Naive thymus-derived CD4-positive, alpha-beta T cell (primary cell): Measurements from ENCODE around the gene SLC22A17. TPM values are rescaled to one million over a fixed set of nuclear protein-coding genes. Genes with fewer than 3 reads are reported as not detected.
A peak's percentile ranks its signal among the peaks of the same experiment; 100 is the strongest.
"Not testable (repeated sequence)": the region's sequence is repeated elsewhere in the genome, so short reads cannot be mapped to it uniquely, and the experiment has no call there.

Experiments
- ATAC-seq: fragments of 150-1000 bp; cut with Tn5 transposase; 2 replicates; pipeline ENCODE4 v1.10.0; 2021; ENCODE audit warnings: mild to moderate bottlenecking, moderate library complexity
- CTCF ChIA-PET: fragments of 350-600 bp; sonication (Branson Sonifier 250); formaldehyde crosslinking; loops from one replicate; lab custom pipeline; 2021; ENCODE audit warnings: antibody characterized with exemption; lab: Charles Lee
- POLR2A ChIA-PET: fragments of 350-600 bp; sonication (Branson Sonifier 250); formaldehyde crosslinking; loops from one replicate; lab custom pipeline; 2021; ENCODE audit warnings: antibody characterized with exemption, inconsistent platforms; lab: Charles Lee
- DNase-seq, 9 donors: peaks; one replicate each; pipeline versions ENCODE4 v3.0.0 to v3.0.0-alpha.2; 2020 to 2022; ENCODE audit warnings: mixed read lengths in 1 of 9
- H3K27ac ChIP-seq: one replicate; pipeline ENCODE4 v1.7.0; 2013; ENCODE audit warnings: mild to moderate bottlenecking, low read depth, low read length, moderate library complexity
- H3K27me3 ChIP-seq, 2 donors: one replicate each; pipeline ENCODE4 v1.7.0; 2013; ENCODE audit warnings: low read length in 2 of 2, mild to moderate bottlenecking in 2 of 2, moderate library complexity in 2 of 2; ENCODE audit not compliant: control insufficient read depth in 2 of 2, insufficient read depth in 2 of 2
- H3K36me3 ChIP-seq, 3 experiments: 1 replicate in 2 of 3; 2 replicates in 1 of 3; pipeline ENCODE4 v1.7.0; 2013; ENCODE audit warnings: low read length in 3 of 3, mild to moderate bottlenecking in 3 of 3, moderate library complexity in 1 of 3; ENCODE audit not compliant: insufficient read depth in 3 of 3, control insufficient read depth in 2 of 3
- H3K4me1 ChIP-seq, 2 donors: one replicate each; pipeline ENCODE4 v1.7.0; 2013; ENCODE audit warnings: low read length in 2 of 2, mild to moderate bottlenecking in 2 of 2, moderate library complexity in 1 of 2; ENCODE audit not compliant: control insufficient read depth in 2 of 2, insufficient read depth in 2 of 2
- H3K4me3 ChIP-seq: 2 replicates; pipeline ENCODE4 v1.7.0; 2013; ENCODE audit warnings: mild to moderate bottlenecking, low read length
- H3K9me3 ChIP-seq, 3 experiments: 1 replicate in 2 of 3; 2 replicates in 1 of 3; pipeline ENCODE4 v1.7.0; 2013; ENCODE audit warnings: low read length in 3 of 3; ENCODE audit not compliant: control insufficient read depth in 2 of 3
- H3K27ac Mint-ChIP-seq, 9 donors: one replicate each; pipeline ENCODE4 v1.8.0; 2020 to 2022; ENCODE audit warnings: mixed read lengths in 9 of 9, mild to moderate bottlenecking in 8 of 9, moderate library complexity in 5 of 9, inconsistent platforms in 2 of 9
- H3K27me3 Mint-ChIP-seq, 5 donors: one replicate each; pipeline ENCODE4 v1.8.0; 2021 to 2022; ENCODE audit warnings: mixed read lengths in 5 of 5, mild to moderate bottlenecking in 1 of 5
- H3K36me3 Mint-ChIP-seq, 5 donors: one replicate each; pipeline ENCODE4 v1.8.0; 2020 to 2022; ENCODE audit warnings: mixed read lengths in 5 of 5, mild to moderate bottlenecking in 3 of 5, inconsistent platforms in 1 of 5
- H3K4me1 Mint-ChIP-seq, 7 donors: one replicate each; pipeline ENCODE4 v1.8.0; 2020 to 2022; ENCODE audit warnings: mixed read lengths in 7 of 7, mild to moderate bottlenecking in 3 of 7, inconsistent platforms in 1 of 7
- H3K4me3 Mint-ChIP-seq, 10 donors: one replicate each; pipeline ENCODE4 v1.8.0; 2020 to 2022; ENCODE audit warnings: mild to moderate bottlenecking in 10 of 10, mixed read lengths in 10 of 10, moderate library complexity in 6 of 10, inconsistent platforms in 2 of 10
- H3K9me3 Mint-ChIP-seq, 11 donors: one replicate each; pipeline ENCODE4 v1.8.0; 2020 to 2022; ENCODE audit warnings: mixed read lengths in 11 of 11, mild to moderate bottlenecking in 4 of 11, inconsistent platforms in 1 of 11, moderate library complexity in 1 of 11
- intact Hi-C, 2 donors: fragments of 100-400 bp; cut with micrococcal nuclease; formaldehyde crosslinking; loops; one replicate each; pipeline ENCODE4 v1.15.1; 2023
- polyA plus RNA-seq, 2 donors: library from polyadenylated mRNA; unstranded; fragments of 300-500 nt; fragmentation: Illumina TruSeq; gene quantifications; one replicate each; pipeline ENCODE4 v1.2.3, GENCODE V29; 2021
- total RNA-seq, 6 experiments: library from RNA in 5 of 6; stranded (reverse) in 5 of 6; gene quantifications; 1 replicate in 5 of 6; 2 replicates in 1 of 6; pipeline ENCODE4 v1.2.3 and lab custom pipeline; 2021 to 2026

SLC22A17 gene
- total and polyA plus RNA-seq, 7 experiments from 2014 or later, result 1.9 to 30.0 (median 10.8) TPM

GRCh38 chr14:23339506-23340268 is 13.0 kb downstream of the SLC22A17 start:
- H3K4me1 ChIP-seq, result no peaks in the 10 kb centered on the region
- no peak overlapping the region for H3K27ac ChIP-seq
- intact Hi-C loops, result no loop called here
- H3K36me3 Mint-ChIP-seq, result no peaks in the 10 kb centered on the region
- ChIA-PET CTCF (interaction anchor here (0.8 to 1.0 kb wide), 2 partner anchors 38 to 271 kb away, joined by 3 to 4 read pairs; no protein-coding TSS in a partner anchor), POLR2A (interaction anchor here (1.0 kb wide), 1 partner anchor 13 kb away, joined by 3 read pairs; no protein-coding TSS in a partner anchor)
- no peaks in the 10 kb centered on the region for H3K36me3 ChIP-seq
- peaks cover 2 to 46% (median 16%) of the 10 kb centered on the region in 5 donors for H3K27me3 Mint-ChIP-seq
- H3K9me3 ChIP-seq, result no peaks in the 10 kb centered on the region
- no peak overlapping the region for H3K4me3 ChIP-seq
- no peaks in the 10 kb centered on the region for H3K4me1 Mint-ChIP-seq
- no peak overlapping the region for H3K4me3 Mint-ChIP-seq
- no peak overlapping the region for H3K27ac Mint-ChIP-seq
- DNase-seq (no peak), ATAC-seq (no peak)
- peaks cover 0 to 7% (median 0%) of the 10 kb centered on the region in 11 donors for H3K9me3 Mint-ChIP-seq
- H3K27me3 ChIP-seq, result peaks cover 0 to 2% of the 10 kb centered on the region in 2 donors

- H3K9me3 ChIP-seq, result no peaks in the 10 kb centered on the region
- ChIA-PET POLR2A (no interaction called here), CTCF (interaction anchor here (0.9 kb wide), 1 partner anchor 10 kb away, joined by 3 read pairs; no protein-coding TSS in a partner anchor)
- no peak overlapping the region for H3K4me3 Mint-ChIP-seq
- peaks cover 0 to 3% of the 10 kb centered on the region in 2 donors for H3K27me3 ChIP-seq
- H3K27me3 Mint-ChIP-seq, result peaks cover 5 to 37% (median 18%) of the 10 kb centered on the region in 5 donors
- intact Hi-C loops, result no loop called here
- H3K4me1 ChIP-seq, result no peaks in the 10 kb centered on the region
- no peak overlapping the region for H3K27ac ChIP-seq
- DNase-seq, result no peak
- no peaks in the 10 kb centered on the region for H3K4me1 Mint-ChIP-seq
- H3K36me3 Mint-ChIP-seq, result no peaks in the 10 kb centered on the region
- no peak for ATAC-seq
- H3K27ac Mint-ChIP-seq, result peak overlapping the region in 1 of 9 donors; percentile 48
- H3K9me3 Mint-ChIP-seq, result peaks cover 0 to 7% (median 0%) of the 10 kb centered on the region in 11 donors
- H3K4me3 ChIP-seq, result no peak overlapping the region
- no peaks in the 10 kb centered on the region for H3K36me3 ChIP-seq
These were observed 17.1 kb downstream of the SLC22A17 start for GRCh38 chr14:23335623-23336022.

- no peaks in the 10 kb centered on the region for H3K27me3 ChIP-seq
- DNase-seq (peak in 8 of 9 donors; percentile 49 to 69 (median 59)), ATAC-seq (peak; percentile 86)
- H3K4me1 Mint-ChIP-seq, result peaks cover 3 to 11% (median 8%) of the 10 kb centered on the region in 7 donors
- no peak overlapping the region for H3K4me3 Mint-ChIP-seq
- peaks cover 14 to 26% (median 17%) of the 10 kb centered on the region in 3 experiments for H3K36me3 ChIP-seq
- H3K9me3 Mint-ChIP-seq, result no peaks in the 10 kb centered on the region
- peak overlapping the region in 3 of 9 donors; percentile 6 to 34 (median 23) for H3K27ac Mint-ChIP-seq
- H3K27me3 Mint-ChIP-seq, result peaks cover 0 to 6% (median 0%) of the 10 kb centered on the region in 5 donors
- no peaks in the 10 kb centered on the region for H3K9me3 ChIP-seq
- intact Hi-C loops, result loop anchor here (1.0 kb wide), 4 partner anchors 24 to 234 kb away; partner anchors contain the start of gene SLC22A17 (in 1 of the 2)
- POLR2A ChIA-PET, result interaction anchor here (0.7 kb wide), 1 partner anchor 52 kb away, joined by 3 read pairs; no protein-coding TSS in a partner anchor
- CTCF ChIA-PET, result interaction anchor here (1.5 to 4.6 kb wide), 3 partner anchors 51 to 64 kb away, joined by 3 to 30 read pairs (median 7); no protein-coding TSS in a partner anchor
- no peak overlapping the region for H3K4me3 ChIP-seq
- H3K4me1 ChIP-seq, result peaks cover 0 to under 1% of the 10 kb centered on the region in 2 donors
- H3K27ac ChIP-seq, result no peak overlapping the region
- peaks cover 0 to 19% (median 3%) of the 10 kb centered on the region in 5 donors for H3K36me3 Mint-ChIP-seq
These were observed 24.5 kb downstream of the SLC22A17 start for GRCh38 chr14:23327947-23328744.

- Mint-ChIP-seq H3K27me3 (peaks cover 0 to 6% (median 0%) of the 10 kb centered on the region in 5 donors), H3K27ac (peak overlapping the region in 2 of 9 donors; percentile 23 to 32), H3K4me1 (peaks cover 15 to 24% (median 20%) of the 10 kb centered on the region in 7 donors), H3K36me3 (peaks cover 0 to 24% (median 5%) of the 10 kb centered on the region in 5 donors), H3K4me3 (no peak overlapping the region), H3K9me3 (no peaks in the 10 kb centered on the region)
- Histone ChIP-seq H3K36me3 (peaks cover 15 to 26% (median 23%) of the 10 kb centered on the region in 3 experiments), H3K27me3 (no peaks in the 10 kb centered on the region), H3K4me1 (peaks cover 12 to 13% of the 10 kb centered on the region in 2 donors), H3K4me3 (no peak overlapping the region), H3K27ac (no peak overlapping the region), H3K9me3 (no peaks in the 10 kb centered on the region)
- ChIA-PET POLR2A (interaction anchor here (0.7 to 1.2 kb wide), 5 partner anchors 12 to 143 kb away, joined by 3 to 6 read pairs (median 4); partner anchors contain the start of gene NGDN), CTCF (interaction anchor here (0.6 to 4.6 kb wide), 8 partner anchors 9 to 250 kb away, joined by 3 to 30 read pairs (median 4); no protein-coding TSS in a partner anchor)
- intact Hi-C loops, result no loop called here
- DNase-seq (no peak), ATAC-seq (no peak)
These were observed 26.0 kb downstream of the SLC22A17 start for GRCh38 chr14:23326491-23327332.

- Histone ChIP-seq H3K4me1 (peaks cover 13% of the 10 kb centered on the region in 2 donors), H3K36me3 (peaks cover 15 to 26% (median 23%) of the 10 kb centered on the region in 3 experiments)
- H3K4me3 ChIP-seq, H3K27me3 Mint-ChIP-seq, H3K27ac ChIP-seq, H3K27me3 ChIP-seq, intact Hi-C loops, H3K4me3 Mint-ChIP-seq, H3K9me3 Mint-ChIP-seq, H3K9me3 ChIP-seq, DNase-seq, ATAC-seq: not testable (repeated sequence)
- peaks cover 0 to 24% (median 5%) of the 10 kb centered on the region in 5 donors for H3K36me3 Mint-ChIP-seq
- H3K4me1 Mint-ChIP-seq, result peaks cover 15 to 26% (median 22%) of the 10 kb centered on the region in 7 donors
- peak overlapping the region in 1 of 9 donors; percentile 32 for H3K27ac Mint-ChIP-seq
- POLR2A ChIA-PET, result interaction anchor here (0.6 to 8.3 kb wide), 4 partner anchors 22 to 284 kb away, joined by 3 to 286 read pairs (median 5); partner anchors contain the start of genes BCL2L2, NGDN and PPP1R3E
- CTCF ChIA-PET, result interaction anchor here (0.7 to 4.6 kb wide), 2 partner anchors 55 to 249 kb away, joined by 5 to 30 read pairs; no protein-coding TSS in a partner anchor
These were observed 26.9 kb downstream of the SLC22A17 start for GRCh38 chr14:23325746-23326145.
